Trophoblast cell (in vitro differentiated cells and primary cell): ENCODE measurements around the gene TEAD3.
A peak's percentile ranks its signal among the peaks of the same experiment; 100 is the strongest.

Source experiments
- DNase-seq, 2 donors: peaks; one replicate each; pipeline ENCODE4 v3.0.0-alpha.2; 2016
- H2AFZ ChIP-seq: 2 replicates; pipeline ENCODE4 v1.6.1; 2013; ENCODE audit warnings: low read length, moderate library complexity, mild to moderate bottlenecking; ENCODE audit not compliant: insufficient read depth, poor library complexity
- H2AK5ac ChIP-seq: 2 replicates; pipeline ENCODE4 v1.6.1; 2013; ENCODE audit warnings: mild to moderate bottlenecking, low read length
- H2BK120ac ChIP-seq: 2 replicates; pipeline ENCODE4 v1.6.1; 2013; ENCODE audit warnings: low read length, mild to moderate bottlenecking, moderate library complexity; ENCODE audit not compliant: insufficient read depth, poor library complexity
- H2BK12ac ChIP-seq: 2 replicates; pipeline ENCODE4 v1.6.1; 2013; ENCODE audit warnings: mild to moderate bottlenecking, low read length, moderate library complexity
- H2BK5ac ChIP-seq: 2 replicates; pipeline ENCODE4 v1.6.1; 2013; ENCODE audit warnings: low read length, low read depth, moderate library complexity, mild to moderate bottlenecking; ENCODE audit not compliant: poor library complexity
- H3K14ac ChIP-seq: 2 replicates; pipeline ENCODE4 v1.6.1; 2013; ENCODE audit warnings: mild to moderate bottlenecking, low read length
- H3K18ac ChIP-seq: 2 replicates; pipeline ENCODE4 v1.6.1; 2013; ENCODE audit warnings: mild to moderate bottlenecking, low read length
- H3K23ac ChIP-seq: 2 replicates; pipeline ENCODE4 v1.6.1; 2013; ENCODE audit warnings: low read length
- H3K27ac ChIP-seq: 2 replicates; pipeline ENCODE4 v1.5.1; 2013; ENCODE audit warnings: low read depth, mild to moderate bottlenecking, inconsistent platforms, low read length, moderate library complexity
- H3K27me3 ChIP-seq: 2 replicates; pipeline ENCODE4 v1.6.1; 2013; ENCODE audit warnings: inconsistent platforms, mild to moderate bottlenecking, low read length, moderate library complexity; ENCODE audit not compliant: insufficient read depth
- H3K36me3 ChIP-seq, 2 experiments: 1 replicate in 1 of 2; 2 replicates in 1 of 2; pipeline ENCODE4 v1.6.1; 2013; ENCODE audit warnings: low read length in 2 of 2, mild to moderate bottlenecking in 2 of 2, moderate library complexity in 1 of 2; ENCODE audit not compliant: insufficient read depth in 2 of 2, control insufficient read depth in 1 of 2
- H3K4ac ChIP-seq: 2 replicates; pipeline ENCODE4 v1.6.1; 2013; ENCODE audit warnings: low read depth, mild to moderate bottlenecking, low read length, moderate library complexity
- H3K4me1 ChIP-seq, 2 experiments: 1 replicate in 1 of 2; 2 replicates in 1 of 2; pipeline ENCODE4 v1.6.1; 2013; ENCODE audit warnings: low read length in 2 of 2, mild to moderate bottlenecking in 2 of 2, moderate library complexity in 1 of 2; ENCODE audit not compliant: insufficient read depth in 2 of 2, control insufficient read depth in 1 of 2
- H3K4me2 ChIP-seq: 2 replicates; pipeline ENCODE4 v1.6.1; 2013; ENCODE audit warnings: inconsistent platforms, mild to moderate bottlenecking, low read length, moderate library complexity
- H3K4me3 ChIP-seq: 2 replicates; pipeline ENCODE4 v1.5.1; 2013; ENCODE audit warnings: mild to moderate bottlenecking, low read depth, low read length, inconsistent platforms
- H3K79me1 ChIP-seq: one replicate; pipeline ENCODE4 v1.6.1; 2013; ENCODE audit warnings: low read length
- H3K79me2 ChIP-seq: 2 replicates; pipeline ENCODE4 v1.6.1; 2013; ENCODE audit warnings: low read length, mild to moderate bottlenecking; ENCODE audit not compliant: control insufficient read depth, insufficient read depth, poor library complexity
- H3K9ac ChIP-seq: 2 replicates; pipeline ENCODE4 v1.6.1; 2013; ENCODE audit warnings: mild to moderate bottlenecking, low read length
- H3K9me3 ChIP-seq: 2 replicates; pipeline ENCODE4 v1.6.1; 2013; ENCODE audit warnings: low read depth, mild to moderate bottlenecking, control low read depth, inconsistent platforms, low read length; ENCODE audit not compliant: insufficient read depth
- H4K12ac ChIP-seq: 2 replicates; pipeline ENCODE4 v1.6.1; 2013; ENCODE audit warnings: low read depth, mild to moderate bottlenecking, low read length, moderate library complexity
- H4K8ac ChIP-seq: 2 replicates; pipeline ENCODE4 v1.6.1; 2013; ENCODE audit warnings: low read depth, mild to moderate bottlenecking, low read length, moderate library complexity
- H4K91ac ChIP-seq: one replicate; pipeline ENCODE4 v1.6.1; 2013; ENCODE audit warnings: low read depth, mild to moderate bottlenecking, low read length, moderate library complexity
- WGBS: extraction: QIAGEN DNeasy Blood & Tissue Kit; methylation state at CpG from one replicate; pipeline ENCODE4 v1.1.7; 2013; ENCODE audit warnings: missing lambda C conversion rate; ENCODE audit not compliant: insufficient read length, insufficient coverage; ENCODE audit errors: extremely low coverage; 5-methylcytosine and 5-hydroxymethylcytosine counted together

Gene TEAD3

DNA sequence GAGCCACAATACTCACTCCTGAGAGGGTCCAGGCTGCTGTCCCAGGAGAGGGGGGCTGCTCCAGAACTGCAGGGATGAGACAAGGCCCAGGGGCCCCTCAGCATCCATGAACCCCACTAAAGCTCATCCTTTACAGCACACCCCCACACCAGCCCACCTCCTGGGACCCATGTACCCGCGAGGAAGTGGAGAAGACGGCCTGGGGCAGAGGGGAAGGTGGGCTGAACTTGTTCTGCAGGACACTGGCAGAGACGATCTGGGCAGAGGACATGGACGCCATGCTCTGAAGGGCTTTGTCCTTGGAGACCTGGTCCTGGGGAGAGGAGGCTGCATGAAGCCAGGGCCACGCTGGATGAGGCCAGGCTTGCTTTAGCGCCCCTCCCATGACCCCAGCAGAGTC, 18.6 kb downstream of the TEAD3 start:
- no peak overlapping the region for H4K12ac ChIP-seq
- no peaks in the 10 kb centered on the region for H3K27me3 ChIP-seq
- no peak overlapping the region for H3K14ac ChIP-seq
- H3K4me1 ChIP-seq: peaks cover 0 to 2% of the 10 kb centered on the region in 2 experiments
- WGBS: no CpG with 5 or more reads among the region's 7 CpGs
- H2AK5ac ChIP-seq: no peak overlapping the region
- no peak overlapping the region for H3K23ac ChIP-seq
- no peak overlapping the region for H2BK5ac ChIP-seq
- H3K79me1 ChIP-seq: no peaks in the 10 kb centered on the region
- no peak overlapping the region for H4K91ac ChIP-seq
- no peak overlapping the region for H3K4me2 ChIP-seq
- no peak overlapping the region for H2BK120ac ChIP-seq
- H2BK12ac ChIP-seq: no peak overlapping the region
- H3K9ac ChIP-seq: no peak overlapping the region
- no peak for DNase-seq
- H2AFZ ChIP-seq: no peak overlapping the region
- H3K4ac ChIP-seq: no peak overlapping the region
- no peak overlapping the region for H4K8ac ChIP-seq
- H3K9me3 ChIP-seq: peaks cover 2% of the 10 kb centered on the region
- no peak overlapping the region for H3K18ac ChIP-seq
- H3K27ac ChIP-seq: no peak overlapping the region
- H3K36me3 ChIP-seq: peaks cover 85 to 86% of the 10 kb centered on the region in 2 experiments
- peaks cover under 1% of the 10 kb centered on the region for H3K79me2 ChIP-seq
- H3K4me3 ChIP-seq: no peak overlapping the region

DNA sequence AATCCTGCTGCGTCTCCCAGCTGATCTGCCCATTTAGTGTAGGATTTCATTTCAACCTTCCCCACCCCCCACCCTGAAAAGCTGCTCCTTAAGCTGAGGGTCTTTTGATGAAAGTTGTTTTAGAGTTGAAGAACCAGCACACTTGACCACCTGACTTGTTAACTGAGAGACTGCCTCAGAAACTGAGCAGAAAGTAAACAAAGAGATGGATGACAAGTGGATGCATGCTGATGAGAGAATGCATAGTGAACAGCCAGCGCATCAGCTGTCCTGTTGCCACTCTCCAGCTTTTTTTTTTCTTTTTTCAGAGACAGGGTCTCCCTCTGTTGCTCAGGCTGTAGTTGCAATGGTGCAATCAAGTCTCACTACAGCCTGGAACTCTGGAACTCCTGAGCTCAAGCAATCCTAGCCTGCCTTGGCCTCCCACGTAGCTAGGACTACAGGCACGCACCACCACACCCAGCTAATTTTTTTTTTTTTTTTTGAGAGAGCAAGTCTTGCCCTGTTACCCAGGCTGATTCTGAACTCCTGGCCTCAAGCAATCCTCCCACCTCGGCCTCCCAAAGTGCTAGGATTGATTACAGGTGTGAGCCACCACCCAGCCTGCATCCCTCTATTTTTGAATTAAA, 19.2 kb downstream of the TEAD3 start:
- Histone ChIP-seq H2BK5ac (no peak overlapping the region), H4K8ac (no peak overlapping the region), H4K12ac (no peak overlapping the region), H3K9ac (no peak overlapping the region), H3K14ac (no peak overlapping the region), H3K4me2 (no peak overlapping the region), H4K91ac (no peak overlapping the region), H3K4me3 (no peak overlapping the region), H3K23ac (no peak overlapping the region), H3K27ac (no peak overlapping the region), H3K9me3 (peaks cover 2% of the 10 kb centered on the region), H2AK5ac (no peak overlapping the region), H3K18ac (no peak overlapping the region), H3K4me1 (peaks cover 0 to 4% of the 10 kb centered on the region in 2 experiments), H2BK120ac (no peak overlapping the region), H3K4ac (no peak overlapping the region), H2AFZ (no peak overlapping the region), H3K36me3 (peaks cover 83 to 88% of the 10 kb centered on the region in 2 experiments), H3K27me3 (no peaks in the 10 kb centered on the region), H3K79me2 (no peaks in the 10 kb centered on the region), H2BK12ac (no peak overlapping the region), H3K79me1 (no peaks in the 10 kb centered on the region)
- DNase-seq: no peak
- no CpG with 5 or more reads among the region's 5 CpGs for WGBS

DNA sequence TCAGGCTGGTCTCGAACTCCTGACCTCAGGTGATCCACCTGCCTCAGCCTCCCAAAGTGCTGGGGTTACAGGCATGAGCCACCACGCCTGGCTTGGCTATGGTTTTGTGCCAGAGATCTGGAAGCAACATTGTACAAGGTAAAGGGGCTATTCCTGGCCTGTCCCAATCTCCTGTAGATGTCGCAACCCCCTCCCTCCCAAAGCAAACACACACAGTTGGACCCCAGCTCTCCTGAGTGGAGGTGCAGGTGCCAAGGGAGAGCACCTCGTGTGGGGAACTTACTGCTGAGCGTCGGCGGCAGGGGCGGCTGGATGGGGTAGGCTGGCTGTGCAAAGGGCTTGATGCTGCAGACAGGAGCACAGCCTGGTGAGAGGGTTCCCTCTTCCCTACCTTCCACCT, 19.9 kb downstream of the TEAD3 start:
- no peak overlapping the region for H3K4me2 ChIP-seq
- H3K9me3 ChIP-seq: peaks cover 2% of the 10 kb centered on the region
- H3K79me2 ChIP-seq: no peaks in the 10 kb centered on the region
- no CpG with 5 or more reads among the region's 8 CpGs for WGBS
- no peak overlapping the region for H2AFZ ChIP-seq
- H3K4me3 ChIP-seq: no peak overlapping the region
- H4K91ac ChIP-seq: no peak overlapping the region
- no peak overlapping the region for H3K9ac ChIP-seq
- peaks cover 0 to 4% of the 10 kb centered on the region in 2 experiments for H3K4me1 ChIP-seq
- no peak overlapping the region for H4K12ac ChIP-seq
- no peak for DNase-seq
- no peak overlapping the region for H2AK5ac ChIP-seq
- H4K8ac ChIP-seq: no peak overlapping the region
- no peaks in the 10 kb centered on the region for H3K27me3 ChIP-seq
- H3K18ac ChIP-seq: no peak overlapping the region
- H3K27ac ChIP-seq: no peak overlapping the region
- peaks cover 82 to 88% of the 10 kb centered on the region in 2 experiments for H3K36me3 ChIP-seq
- H2BK5ac ChIP-seq: no peak overlapping the region
- H3K4ac ChIP-seq: no peak overlapping the region
- no peak overlapping the region for H3K14ac ChIP-seq
- no peak overlapping the region for H3K23ac ChIP-seq
- no peak overlapping the region for H2BK12ac ChIP-seq
- H3K79me1 ChIP-seq: no peaks in the 10 kb centered on the region
- H2BK120ac ChIP-seq: no peak overlapping the region

DNA sequence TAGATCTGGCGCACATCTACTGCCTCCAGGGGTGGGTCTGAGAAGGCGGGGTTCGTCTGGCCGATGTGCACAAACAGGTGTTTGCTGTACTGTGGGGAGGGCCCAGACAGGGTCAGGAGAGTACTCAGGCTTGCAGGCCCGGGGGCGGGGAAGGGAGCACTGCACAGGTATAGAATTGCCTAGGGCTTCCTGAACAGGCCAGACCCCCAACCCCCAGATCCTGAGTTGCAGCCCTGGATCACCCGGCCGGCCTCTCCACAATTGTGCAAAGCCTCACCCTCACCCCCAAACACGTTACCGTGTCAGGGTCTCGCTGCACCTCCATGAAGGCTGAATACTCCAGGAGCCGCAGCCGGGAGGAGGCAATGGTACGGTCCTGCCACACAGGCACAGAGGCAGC, 20.9 kb downstream of the TEAD3 start:
- H2BK5ac ChIP-seq: no peak overlapping the region
- no peak overlapping the region for H2BK12ac ChIP-seq
- peak overlapping the region; percentile 11 for H3K18ac ChIP-seq
- no peak overlapping the region for H2AFZ ChIP-seq
- H3K4me2 ChIP-seq: no peak overlapping the region
- H3K4me1 ChIP-seq: peaks cover 4% of the 10 kb centered on the region in 2 experiments
- H3K9me3 ChIP-seq: peaks cover 2% of the 10 kb centered on the region
- no peak overlapping the region for H4K91ac ChIP-seq
- H3K79me2 ChIP-seq: no peaks in the 10 kb centered on the region
- no peak overlapping the region for H4K8ac ChIP-seq
- no peak overlapping the region for H3K9ac ChIP-seq
- no peak overlapping the region for H3K27ac ChIP-seq
- no peak overlapping the region for H4K12ac ChIP-seq
- H2AK5ac ChIP-seq: no peak overlapping the region
- H3K14ac ChIP-seq: no peak overlapping the region
- no peak overlapping the region for H2BK120ac ChIP-seq
- H3K23ac ChIP-seq: no peak overlapping the region
- H3K79me1 ChIP-seq: peaks cover 3% of the 10 kb centered on the region
- H3K36me3 ChIP-seq: peaks cover 81 to 86% of the 10 kb centered on the region in 2 experiments
- H3K27me3 ChIP-seq: no peaks in the 10 kb centered on the region
- no peak overlapping the region for H3K4me3 ChIP-seq
- H3K4ac ChIP-seq: no peak overlapping the region
- DNase-seq: no peak
- no CpG with 5 or more reads among the region's 14 CpGs for WGBS
